Endothelial cell of umbilical vein (primary cell): Measurements from ENCODE around the gene CEP128. TPM values are rescaled to one million over a fixed set of nuclear protein-coding genes. Genes with fewer than 3 reads are reported as not detected.

Experiments used
- BruUV-seq: library from RNA; stranded (reverse); fragments of 400-500 nt; replicated peaks from 2 replicates; lab custom pipeline; 2021; lab: Mats Ljungman, UMichigan
- CTCF ChIA-PET: fragments of 300-600, 350-600 bp; sonication (Branson Sonifier 250); formaldehyde crosslinking; loops from one replicate; lab custom pipeline; 2021; ENCODE audit warnings: antibody characterized with exemption, inconsistent platforms; lab: Charles Lee
- POLR2A ChIA-PET: fragments of 300-600, 350-600 bp; sonication (Branson Sonifier 250); formaldehyde crosslinking; loops from one replicate; lab custom pipeline; 2021; ENCODE audit warnings: antibody characterized with exemption, inconsistent platforms; lab: Charles Lee
- DNase-seq: peaks from one replicate; pipeline ENCODE4 v3.0.0-alpha.2; 2011; ENCODE audit warnings: low read depth, low spot score
- FAIRE-seq: peaks from 2 replicates; lab custom pipeline; 2011; peaks lifted over from hg19 to GRCh38; lab: Jason Lieb, UNC
- H2AFZ ChIP-seq: 2 replicates; pipeline ENCODE4 v1.6.0; 2012; ENCODE audit warnings: low read depth, low read length, control low read depth, inconsistent platforms
- H3K27ac ChIP-seq: 2 replicates; pipeline ENCODE4 v1.5.1; 2011; ENCODE audit warnings: low read depth, mild to moderate bottlenecking, control low read depth, low read length, moderate library complexity; ENCODE audit not compliant: insufficient read depth
- H3K27me3 ChIP-seq, 2 experiments: 2 replicates each; pipeline versions ENCODE4 v1.6.0 to v1.6.1; 2011; ENCODE audit warnings: low read length in 2 of 2, mixed read lengths in 1 of 2; ENCODE audit not compliant: control insufficient read depth in 2 of 2, insufficient read depth in 2 of 2
- H3K36me3 ChIP-seq, 2 experiments: 2 replicates in 1 of 2; 3 replicates in 1 of 2; pipeline ENCODE4 v1.5.1; 2011; ENCODE audit warnings: low read length in 2 of 2, mild to moderate bottlenecking in 1 of 2, moderate library complexity in 1 of 2; ENCODE audit not compliant: control insufficient read depth in 2 of 2, insufficient read depth in 2 of 2; ENCODE audit errors: extremely low read depth in 1 of 2
- H3K4me1 ChIP-seq: 3 replicates; pipeline ENCODE4 v1.5.1; 2011; ENCODE audit warnings: mild to moderate bottlenecking, low read length; ENCODE audit not compliant: control insufficient read depth, insufficient read depth; ENCODE audit errors: extremely low read depth
- H3K4me2 ChIP-seq: 2 replicates; pipeline ENCODE4 v1.6.1; 2011; ENCODE audit warnings: low read length, control low read depth, mixed read lengths; ENCODE audit not compliant: insufficient read depth
- H3K4me3 ChIP-seq, 3 experiments: fragments of 200-600 bp in 1 of 3; sonication (generic), shearing (Covaris generic) in 1 of 3; replicated peaks in 1 of 3; 2 replicates each; pipeline ENCODE4 v1.5.1; 2011 to 2016; ENCODE audit warnings: control low read depth in 3 of 3, low read length in 3 of 3, mild to moderate bottlenecking in 2 of 3, inconsistent platforms in 1 of 3, low read depth in 1 of 3, moderate library complexity in 1 of 3; ENCODE audit not compliant: insufficient read depth in 1 of 3
- H3K79me2 ChIP-seq: 2 replicates; pipeline ENCODE4 v1.6.0; 2012; ENCODE audit warnings: low read length, inconsistent platforms; ENCODE audit not compliant: control insufficient read depth, insufficient read depth
- H3K9ac ChIP-seq: replicated peaks from 2 replicates; pipeline ENCODE3; 2011; ENCODE audit warnings: low read length, control low read depth; ENCODE audit not compliant: insufficient read depth; ENCODE audit errors: extremely low read depth
- H3K9me1 ChIP-seq: replicated peaks from 3 replicates; pipeline ENCODE4 v1.6.0; 2011; ENCODE audit warnings: mild to moderate bottlenecking, low read length; ENCODE audit not compliant: control insufficient read depth, insufficient read depth; ENCODE audit errors: extremely low read depth
- H3K9me3 ChIP-seq: replicated peaks from 2 replicates; pipeline ENCODE4 v1.5.1; 2012; ENCODE audit warnings: low read length, inconsistent platforms; ENCODE audit not compliant: control insufficient read depth, insufficient read depth
- H4K20me1 ChIP-seq: replicated peaks from 2 replicates; pipeline ENCODE3; 2011; ENCODE audit warnings: mild to moderate bottlenecking, low read length; ENCODE audit not compliant: control insufficient read depth, insufficient read depth; ENCODE audit errors: extremely low read depth
- CTCF ChIP-seq, 2 donors: IDR thresholded peaks; 1 replicate in 1 of 2; 2 replicates in 1 of 2; pipeline ENCODE4 v1.5.1; 2011; ENCODE audit warnings: low read length in 2 of 2, mild to moderate bottlenecking in 2 of 2, moderate library complexity in 2 of 2, control low read depth in 1 of 2, inconsistent platforms in 1 of 2, low read depth in 1 of 2; ENCODE audit not compliant: insufficient read depth in 1 of 2; ENCODE audit errors: extremely low read depth in 1 of 2
- EZH2 ChIP-seq: IDR thresholded peaks from 2 replicates; pipeline ENCODE4 v1.6.1; 2012; ENCODE audit warnings: borderline replicate concordance, low read depth, mild to moderate bottlenecking, moderate library complexity, low read length, inconsistent platforms; ENCODE audit not compliant: severe bottlenecking
- FOS ChIP-seq: IDR thresholded peaks from 2 replicates; pipeline ENCODE4 v1.6.1; 2011; ENCODE audit warnings: mild to moderate bottlenecking, low read length, moderate library complexity, borderline replicate concordance; ENCODE audit not compliant: insufficient read depth
- GATA2 ChIP-seq: IDR thresholded peaks from 2 replicates; pipeline ENCODE4 v1.7.0; 2011; ENCODE audit warnings: low read depth, mild to moderate bottlenecking, moderate library complexity, mixed read lengths, low read length; ENCODE audit not compliant: insufficient read length, insufficient read depth
- JUN ChIP-seq: IDR thresholded peaks from 2 replicates; pipeline ENCODE4 v1.6.1; 2011; ENCODE audit warnings: borderline replicate concordance, low read depth; ENCODE audit not compliant: insufficient read length, insufficient read depth
- MAX ChIP-seq: IDR thresholded peaks from 2 replicates; pipeline ENCODE4 v1.6.1; 2011; ENCODE audit not compliant: insufficient read depth, insufficient read length
- MYC ChIP-seq: IDR thresholded peaks from one replicate; pipeline ENCODE4 v1.6.1; 2011; ENCODE audit warnings: mild to moderate bottlenecking, low read depth, low read length
- POLR2A ChIP-seq: IDR thresholded peaks from 2 replicates; pipeline ENCODE4 v1.6.1; 2012; ENCODE audit warnings: low read depth, mild to moderate bottlenecking, control low read depth, low read length
- POLR2AphosphoS5 ChIP-seq: IDR thresholded peaks from 2 replicates; pipeline ENCODE4 v1.6.1; 2012; ENCODE audit warnings: low read depth, mild to moderate bottlenecking, control low read depth, low read length, moderate library complexity; ENCODE audit not compliant: insufficient read depth
- dilution Hi-C: fragments of 300-500 bp; cut with MboI; formaldehyde crosslinking; loops from one replicate; pipeline ENCODE4 v1.15.0; 2019; ENCODE audit warnings: low sequenced_read_pairs; ENCODE audit not compliant: extremely low pct_ligation_motif_present
- intact Hi-C: fragments of 100-400 bp; cut with micrococcal nuclease; formaldehyde crosslinking; loops from one replicate; pipeline ENCODE4 v1.10.0; 2022
- polyA plus RNA-seq, 4 experiments: library from polyadenylated mRNA; depleted of rRNA in 3 of 4; stranded (reverse) in 3 of 4; unstranded in 1 of 4; fragments of >200 nt; gene quantifications; 2 replicates each; pipeline versions ENCODE4 v1.2.1 to v1.2.3, GENCODE V29; 2011 to 2012; ENCODE audit warnings: missing spikeins in 1 of 4
- total RNA-seq: library from RNA; stranded (reverse); gene quantifications from 2 replicates; pipeline ENCODE4 v1.2.3, GENCODE V29; 2021

CEP128 gene
- total and polyA plus RNA-seq, 2 donors (not counting 3 experiments of a cell fraction or from before 2014, with no cell fraction given): 0.91 to 23.7 TPM

- H4K20me1 ChIP-seq: no peaks in the 10 kb centered on the region
- no peak overlapping the region for H3K4me3 ChIP-seq
- H3K79me2 ChIP-seq: no peaks in the 10 kb centered on the region
- H3K4me2 ChIP-seq: no peak overlapping the region
- TF ChIP-seq GATA2 (no peak), CTCF (IDR thresholded peaks at IDR 0.05; ENCODE audit: extremely low read depth in 1 of 2, insufficient read depth in 1 of 2, low read depth in 1 of 2, low read length in 2 of 2) (no peak), MAX (no peak), JUN (no peak), POLR2A (no peak), FOS (no peak), POLR2AphosphoS5 (no peak), MYC (no peak), EZH2 (no peak)
- CTCF ChIA-PET: no interaction called here
- no peak overlapping the region for H3K9ac ChIP-seq
- POLR2A ChIA-PET: no interaction called here
- peaks cover 12 to 35% of the 10 kb centered on the region in 2 experiments for H3K27me3 ChIP-seq
- dilution Hi-C loops: no loop called here
- intact Hi-C loops: no loop called here
- no peaks in the 10 kb centered on the region for H3K36me3 ChIP-seq
- FAIRE-seq: no peak
- no peaks in the 10 kb centered on the region for H3K9me1 ChIP-seq
- no TSS peak for BruUV-seq
- no peak for DNase-seq
- no peaks in the 10 kb centered on the region for H3K9me3 ChIP-seq
- no peaks in the 10 kb centered on the region for H3K4me1 ChIP-seq
- H3K27ac ChIP-seq: no peak overlapping the region
- H2AFZ ChIP-seq: no peak overlapping the region
Observed at GRCh38 chr14:80948291-80948690, 6.8 kb upstream of the CEP128 start.
